ENCODE data around the gene CPT1A. TPM values are rescaled to one million over a fixed set of nuclear protein-coding genes. Genes with fewer than 3 reads are reported as not detected.

CPT1A gene
- total and polyA plus RNA-seq, 10 of the 15 experiments (the other 5 are each of a cell fraction or from before 2014, with no cell fraction given), result 1.1 to 17.5 (median 6.0) TPM

DNA sequence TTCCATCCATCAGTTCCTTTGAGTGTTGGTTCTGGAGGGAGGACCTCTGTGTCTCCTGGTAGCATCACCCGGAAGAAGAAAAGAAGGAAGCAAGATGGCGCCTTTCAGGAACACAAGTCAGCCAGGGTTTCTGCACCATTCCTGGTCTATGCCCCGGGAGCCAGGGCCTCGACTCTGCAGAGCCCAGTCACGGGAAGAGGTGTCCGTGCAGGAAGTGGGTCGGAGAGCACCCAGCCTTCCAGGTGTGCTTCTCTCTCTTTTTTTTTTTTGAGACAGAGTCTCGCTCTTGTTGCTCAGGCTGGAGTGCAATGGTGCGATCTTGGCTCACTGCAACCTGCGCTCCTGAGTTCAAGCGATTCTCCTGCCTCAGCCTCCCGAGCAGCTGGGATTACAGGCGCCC, 40.7 kb upstream of the CPT1A start:
- POLR2A ChIA-PET, result no interaction called here
- WGBS (ENCODE audit: insufficient coverage, insufficient replicate concordance, low lambda C conversion rate, missing lambda C conversion rate), result 91% methylated on average over 7 of the region's 13 CpGs
- BruUV-seq (replicated peaks), result no TSS peak

GRCh38 chr11:68881320-68881719, 39.6 kb upstream of the CPT1A start:
- FAIRE-seq (no peak), ATAC-seq (no peak), DNase-seq (ENCODE audit: low read depth, low spot score) (no peak)
- ChIA-PET CTCF (no interaction called here), SMC1A (ENCODE audit: uncharacterized antibody, unreplicated experiment) (no interaction called here), RAD21 (ENCODE audit: unreplicated experiment) (no interaction called here), POLR2A (no interaction called here)
- Histone ChIP-seq H3K27ac (ENCODE audit: control insufficient read depth, insufficient read depth) (no peak overlapping the region), H3K4me2 (ENCODE audit: control insufficient read depth, insufficient read depth) (no peak overlapping the region), H2AFZ (ENCODE audit: control insufficient read depth, low read depth, low read length) (no peak overlapping the region), H3K27me3 (replicated peaks in 1 of 2; ENCODE audit: control insufficient read depth in 2 of 2, insufficient read depth in 2 of 2, low read length in 1 of 2) (no peaks in the 10 kb centered on the region), H3K9ac (ENCODE audit: control insufficient read depth, insufficient read depth, low read length) (no peak overlapping the region), H3K79me2 (ENCODE audit: control insufficient read depth, insufficient read depth, low read length) (no peaks in the 10 kb centered on the region), H3K9me3 (replicated peaks; ENCODE audit: control insufficient read depth, insufficient read depth, low read length) (no peaks in the 10 kb centered on the region), H3K4me3 (no peak overlapping the region), H3K36me3 (ENCODE audit: control insufficient read depth in 2 of 2, insufficient read depth in 2 of 2, low read length in 1 of 2) (no peaks in the 10 kb centered on the region; a peak in 1 of 4 replicates), H3K4me1 (ENCODE audit: control insufficient read depth, insufficient read depth, low read length) (no peaks in the 10 kb centered on the region), H4K20me1 (ENCODE audit: control insufficient read depth, insufficient read depth) (no peaks in the 10 kb centered on the region)
- in situ Hi-C loops (cut with MboI), result no loop called here
- BruUV-seq (replicated peaks), result no TSS peak
- intact Hi-C loops (cut with micrococcal nuclease; ENCODE audit: unreplicated experiment), result no loop called here
- 63% methylated on average over 2 of the region's 2 CpGs for WGBS (ENCODE audit: insufficient coverage, insufficient replicate concordance, low lambda C conversion rate, missing lambda C conversion rate)
- TF ChIP-seq EZH2 (IDR thresholded peaks at IDR 0.05; ENCODE audit: borderline replicate concordance, control insufficient read depth, low read depth, low read length) (no peak), PAX8 (IDR thresholded peaks at IDR 0.05) (no peak), EP300 (IDR thresholded peaks at IDR 0.05; ENCODE audit: borderline replicate concordance in 1 of 2, control insufficient read depth in 1 of 2, low read depth in 2 of 2, low read length in 2 of 2) (no peak), TCF7 (IDR thresholded peaks at IDR 0.05; ENCODE audit: borderline replicate concordance) (no peak), BCL3 (IDR thresholded peaks at IDR 0.05; ENCODE audit: borderline replicate concordance, insufficient read depth, low read depth, low read length, poor library complexity, severe bottlenecking) (peak; percentile 69), SMARCA5 (IDR thresholded peaks at IDR 0.05) (no peak), NR2F1 (conservative IDR thresholded peaks at IDR 0.05) (no peak), TCF3 (IDR thresholded peaks at IDR 0.05; ENCODE audit: borderline replicate concordance, insufficient read depth, low read depth, low read length) (0 out of 2 replicates have a peak, but pooled peaks have one; percentile 11)

More for the DNA sequence above, 40.7 kb upstream of the CPT1A start:
- Histone ChIP-seq H3K4me3 (no peak overlapping the region), H3K4me1 (ENCODE audit: control insufficient read depth, insufficient read depth, low read length) (no peaks in the 10 kb centered on the region), H3K9me3 (replicated peaks; ENCODE audit: control insufficient read depth, insufficient read depth, low read length) (no peaks in the 10 kb centered on the region), H3K9ac (ENCODE audit: control insufficient read depth, insufficient read depth, low read length) (no peak overlapping the region), H3K27ac (ENCODE audit: control insufficient read depth, insufficient read depth) (no peak overlapping the region), H4K20me1 (ENCODE audit: control insufficient read depth, insufficient read depth) (no peaks in the 10 kb centered on the region), H3K79me2 (ENCODE audit: control insufficient read depth, insufficient read depth, low read length) (no peaks in the 10 kb centered on the region), H3K27me3 (replicated peaks in 1 of 2; ENCODE audit: control insufficient read depth in 2 of 2, insufficient read depth in 2 of 2, low read length in 1 of 2) (no peaks in the 10 kb centered on the region), H3K4me2 (ENCODE audit: control insufficient read depth, insufficient read depth) (no peak overlapping the region), H2AFZ (ENCODE audit: control insufficient read depth, low read depth, low read length) (no peak overlapping the region), H3K36me3 (ENCODE audit: control insufficient read depth in 2 of 2, insufficient read depth in 2 of 2, low read length in 1 of 2) (no peaks in the 10 kb centered on the region; a peak in 1 of 4 replicates)
- ATAC-seq, result no peak
- FAIRE-seq, result no peak
- DNase-seq (ENCODE audit: low read depth, low spot score), result no peak
- no peak for TF ChIP-seq SIX5 (IDR thresholded peaks at IDR 0.05; ENCODE audit: low read depth, low read length, severe bottlenecking)
- TF ChIP-seq KDM1A (IDR thresholded peaks at IDR 0.05; ENCODE audit: borderline replicate concordance), result no peak
- no peak for TF ChIP-seq SREBF1 (IDR thresholded peaks at IDR 0.05; ENCODE audit: low read length)
- TF ChIP-seq BCL3 (IDR thresholded peaks at IDR 0.05; ENCODE audit: borderline replicate concordance, insufficient read depth, low read depth, low read length, poor library complexity, severe bottlenecking), result peak; percentile 24
- intact Hi-C loops (cut with micrococcal nuclease; ENCODE audit: unreplicated experiment), result no loop called here
- ChIA-PET CTCF (no interaction called here), RAD21 (ENCODE audit: unreplicated experiment) (no interaction called here), SMC1A (ENCODE audit: uncharacterized antibody, unreplicated experiment) (no interaction called here)
- in situ Hi-C loops (cut with MboI), result no loop called here
